OCI-LY7 (cell line): ENCODE data around the gene FMNL2. TPM values are rescaled to one million over a fixed set of nuclear protein-coding genes. Genes with fewer than 3 reads are reported as not detected.

Experiments used
- BruUV-seq: library from RNA; stranded (reverse); fragments of 400-500 nt; replicated peaks from 2 replicates; lab custom pipeline; 2021; lab: Mats Ljungman, UMichigan
- CTCF ChIA-PET: fragments of 300-600 bp; sonication (Branson Sonifier 250); formaldehyde crosslinking; loops from one replicate; lab custom pipeline; 2022; ENCODE audit warnings: antibody characterized with exemption; ENCODE audit not compliant: unreplicated experiment; lab: Charles Lee
- POLR2A ChIA-PET: fragments of 300-600 bp; sonication (Branson Sonifier 250); formaldehyde crosslinking; loops from one replicate; lab custom pipeline; 2022; ENCODE audit warnings: antibody characterized with exemption; lab: Charles Lee
- DNase-seq: peaks from one replicate; pipeline ENCODE4 v3.0.0-alpha.2; 2015; ENCODE audit warnings: low spot score
- H2AFZ ChIP-seq: fragments of 200-600 bp; sonication (generic), shearing (Covaris generic); 2 replicates; pipeline ENCODE4 v1.6.1; 2014; ENCODE audit warnings: mild to moderate bottlenecking, antibody characterized with exemption, low read length, moderate library complexity
- H3K27ac ChIP-seq: fragments of 200-600 bp; sonication (generic); 2 replicates; pipeline ENCODE4 v1.5.1; 2014; ENCODE audit warnings: mixed run types, low read depth, mild to moderate bottlenecking, moderate library complexity, low read length, inconsistent platforms; ENCODE audit not compliant: poor library complexity, severe bottlenecking
- H3K36me3 ChIP-seq: fragments of 200-600 bp; sonication (generic); 2 replicates; pipeline ENCODE4 v1.6.1; 2014; ENCODE audit warnings: mild to moderate bottlenecking, antibody characterized with exemption, low read length, moderate library complexity, mixed read lengths; ENCODE audit not compliant: insufficient read depth
- H3K4me1 ChIP-seq: fragments of 200-600 bp; sonication (generic); 2 replicates; pipeline ENCODE4 v1.5.1; 2014; ENCODE audit warnings: mild to moderate bottlenecking, low read length; ENCODE audit not compliant: insufficient read depth, poor library complexity, severe bottlenecking
- H3K4me2 ChIP-seq: fragments of 200-600 bp; sonication (generic); 2 replicates; pipeline ENCODE4 v1.6.1; 2014; ENCODE audit warnings: mild to moderate bottlenecking, low read length
- H3K4me3 ChIP-seq: fragments of 200-600 bp; sonication (generic); 2 replicates; pipeline ENCODE4 v1.5.1; 2014; ENCODE audit warnings: mild to moderate bottlenecking, low read depth, low read length; ENCODE audit not compliant: poor library complexity, severe bottlenecking
- H3K79me2 ChIP-seq: fragments of 200-600 bp; sonication (generic); 2 replicates; pipeline ENCODE4 v1.6.1; 2016; ENCODE audit warnings: low read depth, mild to moderate bottlenecking, low read length, moderate library complexity, mixed read lengths; ENCODE audit not compliant: insufficient read depth
- H3K9me2 ChIP-seq: fragments of 200-600 bp; sonication (generic); 2 replicates; pipeline ENCODE4 v1.6.1; 2016; ENCODE audit warnings: mild to moderate bottlenecking, low read length, mixed read lengths; ENCODE audit not compliant: insufficient read depth
- H3K9me3 ChIP-seq: fragments of 200-600 bp; sonication (generic); 2 replicates; pipeline ENCODE4 v1.6.1; 2014; ENCODE audit warnings: mild to moderate bottlenecking, mixed run types, low read length, mixed read lengths
- H4K20me1 ChIP-seq: fragments of 200-600 bp; sonication (generic); 2 replicates; pipeline ENCODE4 v1.6.1; 2014; ENCODE audit warnings: mild to moderate bottlenecking, antibody characterized with exemption, low read length, moderate library complexity, mixed read lengths; ENCODE audit not compliant: insufficient read depth
- CTCF ChIP-seq: fragments of 200-600 bp; sonication (generic); conservative IDR thresholded peaks from 2 replicates; pipeline ENCODE4 v1.5.1; 2014; ENCODE audit warnings: mild to moderate bottlenecking, antibody characterized with exemption, low read length, moderate library complexity, mixed read lengths
- EZH2phosphoT487 ChIP-seq: fragments of 200-600 bp; sonication (generic); IDR thresholded peaks from 2 replicates; pipeline ENCODE4 v1.6.1; 2018; ENCODE audit warnings: low read depth, borderline replicate concordance, mild to moderate bottlenecking, mixed run types, antibody characterized with exemption, low read length, moderate library complexity, mixed read lengths
- intact Hi-C: fragments of 100-400 bp; cut with micrococcal nuclease; formaldehyde crosslinking; loops from one replicate; pipeline ENCODE4 v1.10.0; 2022; ENCODE audit not compliant: unreplicated experiment
- total RNA-seq, 2 experiments: library from RNA; depleted of rRNA in 1 of 2; stranded (reverse); fragments of >200 nt in 1 of 2; shearing (Covaris generic) in 1 of 2; gene quantifications; 2 replicates each; pipeline ENCODE4 v1.2.3, GENCODE V29; 2014 to 2022

Gene FMNL2
- total RNA-seq, 2 experiments from 2014 or later, result 0.03 to 0.21 TPM

GRCh38 chr2:152566728-152567069 lies 231.7 kb downstream of the FMNL2 start:
- Histone ChIP-seq H3K36me3 (no peaks in the 10 kb centered on the region), H3K4me1 (no peaks in the 10 kb centered on the region), H3K9me3 (no peaks in the 10 kb centered on the region), H3K79me2 (no peaks in the 10 kb centered on the region), H2AFZ (no peak overlapping the region), H4K20me1 (no peaks in the 10 kb centered on the region), H3K27ac (no peak overlapping the region), H3K4me3 (no peak overlapping the region), H3K4me2 (no peak overlapping the region), H3K9me2 (no peaks in the 10 kb centered on the region)
- ChIA-PET CTCF (no interaction called here), POLR2A (interaction anchor here (0.7 kb wide), 1 partner anchor 1387 kb away, joined by 3 read pairs; no protein-coding TSS in a partner anchor)
- BruUV-seq, result no TSS peak
- DNase-seq, result no peak
- TF ChIP-seq CTCF (no peak), EZH2phosphoT487 (no peak)
- intact Hi-C loops, result no loop called here

GRCh38 chr2:152568531-152568930 lies 233.6 kb downstream of the FMNL2 start:
- POLR2A ChIA-PET, result no interaction called here

GRCh38 chr2:152569186-152569585 lies 234.2 kb downstream of the FMNL2 start:
- no peaks in the 10 kb centered on the region for H4K20me1 ChIP-seq
- no peaks in the 10 kb centered on the region for H3K36me3 ChIP-seq
- no peak for TF ChIP-seq CTCF
- TF ChIP-seq EZH2phosphoT487, result no peak
- no peaks in the 10 kb centered on the region for H3K9me2 ChIP-seq
- H2AFZ ChIP-seq, result no peak overlapping the region
- no peak for DNase-seq
- ChIA-PET POLR2A (no interaction called here), CTCF (no interaction called here)
- H3K79me2 ChIP-seq, result no peaks in the 10 kb centered on the region
- H3K4me1 ChIP-seq, result no peaks in the 10 kb centered on the region
- no TSS peak for BruUV-seq
- intact Hi-C loops, result no loop called here
- no peak overlapping the region for H3K27ac ChIP-seq
- no peaks in the 10 kb centered on the region for H3K9me3 ChIP-seq
- no peak overlapping the region for H3K4me2 ChIP-seq
- no peak overlapping the region for H3K4me3 ChIP-seq

More at GRCh38 chr2:152568531-152568930, 233.6 kb downstream of the FMNL2 start:
- no peaks in the 10 kb centered on the region for H3K4me1 ChIP-seq
- CTCF ChIA-PET, result no interaction called here
- no peaks in the 10 kb centered on the region for H4K20me1 ChIP-seq
- DNase-seq, result no peak
- H2AFZ ChIP-seq, result no peak overlapping the region
- H3K4me3 ChIP-seq, result no peak overlapping the region
- no peaks in the 10 kb centered on the region for H3K9me3 ChIP-seq
- no peak overlapping the region for H3K27ac ChIP-seq
- intact Hi-C loops, result no loop called here
- no peaks in the 10 kb centered on the region for H3K36me3 ChIP-seq
- TF ChIP-seq CTCF, result no peak
- TF ChIP-seq EZH2phosphoT487, result no peak
- no peaks in the 10 kb centered on the region for H3K9me2 ChIP-seq
- no peaks in the 10 kb centered on the region for H3K79me2 ChIP-seq
- no peak overlapping the region for H3K4me2 ChIP-seq
- no TSS peak for BruUV-seq
